ENCODE measurements around the gene MB21D2.

- TF ChIP-seq POLR2A (IDR thresholded peaks at IDR 0.05) (no peak), CTCF (IDR thresholded peaks at IDR 0.05) (no peak)
These were observed 72.2 kb downstream of the MB21D2 start for GRCh38 chr3:192845526-192845855.
